ENCODE results near the gene SLC39A11.

SLC39A11 gene

DNA sequence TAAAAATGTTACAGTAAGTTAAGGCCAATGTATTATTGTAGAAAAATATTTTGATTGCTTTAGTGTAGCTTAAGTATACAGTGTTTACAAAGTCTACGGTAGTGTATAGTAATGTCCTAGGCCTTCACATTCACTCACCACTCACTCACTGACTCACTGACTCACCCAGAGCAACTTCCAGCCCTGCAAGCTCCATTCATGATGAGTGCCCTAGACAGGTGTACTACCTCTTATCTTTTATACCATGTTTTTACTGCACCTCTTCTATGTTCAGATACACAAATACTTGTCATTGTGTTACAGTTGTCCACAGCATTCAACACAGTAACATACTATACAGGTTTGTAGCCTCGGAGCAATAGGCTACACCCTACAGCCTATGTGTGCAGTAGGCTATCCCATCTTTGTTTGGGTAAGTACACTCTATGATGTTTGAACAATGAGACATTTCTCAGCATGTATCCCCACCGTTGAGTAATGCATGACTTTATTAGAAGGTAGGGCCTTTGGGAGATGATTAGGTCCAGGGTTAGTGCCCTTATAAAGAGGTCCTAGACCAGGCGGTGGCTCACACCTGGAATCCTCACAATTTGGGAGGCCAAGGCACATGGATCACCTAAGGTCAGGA, 117.8 kb downstream of the SLC39A11 start:
- no peak for DNase-seq

GRCh38 chr17:72972263-72972951, 120.1 kb downstream of the SLC39A11 start:
- DNase-seq = no peak

GRCh38 chr17:72971226-72971880, 121.1 kb downstream of the SLC39A11 start:
- no peak for DNase-seq

GRCh38 chr17:72970797-72971196, 121.7 kb downstream of the SLC39A11 start:
- no peak for DNase-seq

GRCh38 chr17:72970246-72970645, 122.2 kb downstream of the SLC39A11 start:
- DNase-seq = no peak

- no peak for DNase-seq
These were observed 123.1 kb downstream of the SLC39A11 start for GRCh38 chr17:72969293-72969906.

- DNase-seq = no peak
These were observed 123.7 kb downstream of the SLC39A11 start for GRCh38 chr17:72968798-72969197.

- no peak for DNase-seq
These were observed 124.4 kb downstream of the SLC39A11 start for GRCh38 chr17:72967977-72968585.

DNA sequence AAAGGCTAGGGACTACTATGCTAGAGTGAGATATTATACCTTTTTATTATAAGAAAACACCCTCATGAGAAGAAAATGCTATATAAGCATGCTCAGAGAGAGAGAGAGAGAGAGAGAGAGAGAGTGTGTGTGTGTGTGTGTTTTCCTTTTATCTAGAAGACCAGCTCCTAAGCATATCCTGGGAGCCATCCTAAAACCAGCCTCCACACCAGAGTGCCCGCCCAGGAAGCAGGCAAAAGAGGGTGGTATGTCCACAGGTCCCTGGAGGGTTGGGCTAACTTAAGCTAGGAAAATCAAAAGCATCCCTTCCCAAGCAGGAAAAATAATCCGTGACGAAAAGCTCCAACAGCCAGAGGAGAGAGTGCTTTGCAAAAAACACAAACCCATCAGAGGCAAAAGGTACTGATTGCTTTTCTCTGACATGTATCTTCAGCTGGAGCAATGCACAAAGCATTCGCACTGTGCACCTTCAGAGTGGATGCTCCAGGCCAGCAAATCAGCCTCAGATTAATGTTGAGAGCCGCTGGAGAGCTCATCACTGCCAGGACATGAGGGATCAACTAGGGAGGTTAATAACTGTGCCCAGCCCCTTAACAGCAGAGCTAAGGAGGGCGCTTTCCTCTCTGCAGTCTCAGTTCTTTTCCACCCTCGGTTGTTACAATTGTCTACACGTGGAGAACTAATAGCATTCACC, 125.1 kb downstream of the SLC39A11 start:
- no peak for DNase-seq

DNA sequence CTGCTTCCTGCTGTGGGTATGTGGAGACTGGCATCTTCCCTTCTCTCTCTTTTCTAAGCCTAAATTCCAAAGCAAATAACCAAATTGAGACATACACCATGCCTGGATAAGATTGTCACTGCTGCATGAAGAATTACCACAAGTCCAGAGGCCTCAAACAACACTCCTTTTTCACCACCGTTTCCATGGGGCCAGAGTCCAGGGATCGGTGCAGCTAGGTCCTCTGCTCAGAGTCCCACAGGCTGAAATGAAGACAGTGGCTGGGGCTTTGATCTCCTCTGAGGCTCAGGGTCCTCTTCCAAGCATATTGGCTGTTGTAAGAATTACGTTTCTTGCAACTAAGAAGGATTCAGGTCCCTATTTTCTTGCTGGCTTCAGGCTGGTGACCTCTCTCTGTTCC, 130.4 kb downstream of the SLC39A11 start:
- no peak for DNase-seq

DNA sequence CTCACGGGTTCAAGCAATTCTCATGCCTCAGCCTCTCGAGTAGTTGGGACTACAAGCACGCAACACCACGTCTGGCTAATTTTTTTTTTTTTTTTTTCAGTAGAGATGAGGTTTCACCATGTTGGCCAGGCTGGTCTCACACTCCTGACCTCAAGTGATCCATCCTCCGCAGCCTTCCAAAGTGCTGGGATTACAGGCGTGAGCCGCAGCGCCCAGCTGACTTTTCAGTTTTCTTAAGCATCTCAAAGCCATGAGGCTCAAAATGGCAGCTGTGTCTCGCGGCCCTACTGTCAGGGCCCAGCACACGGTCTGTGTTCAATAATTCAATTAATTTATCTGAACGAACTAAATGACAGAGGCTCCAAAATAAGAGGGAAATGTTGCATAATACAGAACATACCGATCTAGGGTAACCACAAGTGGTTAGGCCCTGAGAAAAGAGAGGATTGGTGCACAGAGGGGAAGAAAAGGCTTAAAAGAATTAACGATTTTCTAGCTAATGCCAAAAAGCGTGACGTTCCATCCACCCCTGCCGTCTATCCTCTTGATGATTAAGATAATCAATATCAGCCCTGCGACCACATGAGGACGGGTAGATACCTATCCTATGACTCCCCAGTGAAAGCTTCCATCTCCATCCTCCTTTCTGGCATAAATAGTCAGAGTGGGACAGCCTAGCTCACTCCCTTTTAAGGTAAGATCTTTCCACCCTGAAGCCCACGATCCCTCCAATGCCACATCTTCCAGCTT, 136.9 kb downstream of the SLC39A11 start:
- DNase-seq = no peak

DNA sequence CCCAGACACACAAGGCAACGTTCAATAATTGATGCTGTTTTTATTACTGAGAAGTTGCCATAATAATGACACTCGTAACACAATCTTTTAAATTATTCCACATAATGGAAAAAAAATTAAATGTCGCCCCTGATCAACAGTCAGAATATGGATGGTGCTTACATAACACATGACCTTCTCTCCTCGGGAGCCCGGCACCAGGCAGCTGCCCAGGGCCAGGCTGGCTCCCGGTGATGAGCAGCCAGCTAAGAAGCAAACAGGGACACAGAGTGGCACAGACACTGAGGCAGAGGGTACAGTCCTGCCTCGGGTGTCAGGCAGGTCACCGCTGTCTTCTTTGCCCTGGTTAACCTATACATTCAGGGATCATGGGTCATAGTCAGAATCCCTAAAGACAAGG, 137.9 kb downstream of the SLC39A11 start:
- DNase-seq = no peak

- no peak for DNase-seq
These were observed 138.9 kb downstream of the SLC39A11 start for GRCh38 chr17:72953621-72954020.

GRCh38 chr17:72952641-72953315, 139.7 kb downstream of the SLC39A11 start:
- no peak for DNase-seq

- no peak for DNase-seq
These were observed 140.3 kb downstream of the SLC39A11 start for GRCh38 chr17:72952220-72952619.

DNA sequence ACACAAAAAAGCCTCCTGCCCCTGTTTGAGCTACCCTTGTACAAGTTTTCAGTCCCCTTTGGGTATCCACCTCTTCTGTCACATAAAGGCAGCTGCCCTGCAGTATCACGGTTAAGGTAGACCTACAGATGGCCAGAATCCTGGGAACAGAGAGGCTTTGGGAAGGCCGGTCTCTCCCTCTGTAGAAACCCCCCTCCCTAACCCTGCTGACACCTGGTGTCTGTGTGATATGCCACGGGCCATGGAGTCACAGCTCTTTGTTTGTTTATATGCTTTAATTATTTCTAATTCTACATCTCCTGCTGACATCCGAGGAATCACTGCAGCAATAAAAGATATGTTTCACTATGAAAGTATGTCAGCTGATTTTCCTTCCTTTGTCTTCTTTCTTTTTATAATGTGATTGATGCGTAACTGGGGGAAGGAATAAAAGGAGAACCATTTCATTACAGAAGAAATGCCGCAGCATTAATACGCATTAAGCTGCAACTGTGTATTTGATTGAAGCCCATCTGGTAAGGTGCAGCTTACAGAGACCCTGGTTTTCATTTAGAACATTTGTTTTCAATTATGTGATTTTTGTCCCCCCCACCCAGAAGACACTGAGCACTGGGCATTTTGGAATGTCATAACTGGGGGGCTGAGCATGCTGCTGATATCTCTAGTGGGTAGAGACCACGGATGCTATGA, 142.1 kb downstream of the SLC39A11 start:
- DNase-seq = no peak

- no peak for DNase-seq
These were observed 144.4 kb downstream of the SLC39A11 start for GRCh38 chr17:72948115-72948514.

DNA sequence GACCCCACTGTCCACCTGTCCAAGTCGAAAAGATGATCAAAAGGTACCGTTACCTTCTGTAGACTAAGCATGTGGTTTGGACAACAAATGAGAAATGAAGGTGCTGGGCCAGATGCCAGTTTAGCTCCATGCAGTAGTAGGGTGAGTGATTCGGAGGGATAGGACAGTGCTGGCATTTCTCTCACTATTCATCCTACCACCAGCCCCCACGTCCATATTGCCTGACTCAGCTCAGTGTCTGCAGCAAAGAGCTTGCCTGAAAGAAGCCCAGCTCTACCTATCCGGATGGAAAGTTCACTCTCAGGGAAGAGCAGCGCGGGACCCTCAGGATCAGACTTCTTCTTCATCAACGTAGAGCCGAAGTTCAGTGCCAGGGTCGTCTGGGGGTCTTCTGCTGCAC, 145.0 kb downstream of the SLC39A11 start:
- no peak for DNase-seq

DNA sequence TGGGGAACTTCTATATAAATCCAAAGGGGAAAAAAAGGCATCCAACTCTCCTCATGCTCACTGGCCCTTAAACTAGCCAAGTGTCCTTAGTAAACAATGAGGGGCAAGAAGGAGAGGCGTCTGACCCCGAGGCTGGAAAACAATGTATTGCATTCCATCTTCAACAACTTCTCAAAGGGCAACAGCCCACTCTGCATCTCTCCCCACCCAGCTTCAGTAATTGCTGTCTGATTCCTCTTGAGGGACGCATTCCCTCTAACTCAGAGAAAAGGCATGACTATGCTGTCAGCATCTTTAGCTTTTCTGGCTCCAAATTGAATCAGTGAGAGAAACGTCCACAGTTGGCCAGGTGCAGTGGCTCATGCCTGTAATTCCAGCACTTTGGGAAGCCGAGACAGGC, 145.8 kb downstream of the SLC39A11 start:
- no peak for DNase-seq

DNA sequence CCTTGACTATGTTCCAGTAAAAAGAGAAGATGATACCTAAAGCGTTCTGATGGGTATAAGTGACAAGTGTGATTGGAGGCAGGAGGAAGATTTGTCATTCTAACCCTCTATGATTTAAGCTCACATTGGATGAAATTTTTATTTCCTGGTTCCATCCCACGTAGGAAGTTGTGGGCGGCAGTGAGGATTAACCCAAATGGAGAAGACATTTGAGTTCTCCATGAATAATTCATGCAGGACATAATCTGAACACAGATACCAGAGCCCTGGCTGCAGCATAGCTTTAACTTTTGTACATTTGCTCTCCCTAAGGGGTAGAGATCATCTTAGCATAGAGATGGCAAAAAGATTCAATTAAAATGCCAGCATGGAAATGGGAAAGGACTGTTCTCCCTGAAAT, 146.3 kb downstream of the SLC39A11 start:
- no peak for DNase-seq

DNA sequence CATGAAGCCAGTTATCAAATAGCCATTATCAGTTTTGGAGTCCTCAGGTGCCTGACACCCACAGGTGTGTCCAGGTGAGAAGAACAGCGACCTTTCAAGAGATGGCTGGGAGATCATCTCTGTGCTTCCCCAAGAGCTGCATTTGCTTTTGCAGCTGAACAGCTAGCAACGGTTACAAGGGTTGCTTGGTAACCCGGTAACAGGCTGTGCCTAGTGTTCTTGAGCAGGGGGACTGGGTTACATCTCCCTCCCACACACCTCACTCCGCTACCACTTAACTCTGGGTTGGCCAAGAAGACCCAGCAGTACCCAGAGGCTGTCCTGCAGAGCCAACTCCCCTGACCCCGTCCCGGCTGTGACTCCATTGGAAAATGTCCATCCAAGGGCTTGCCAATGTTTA, 147.0 kb downstream of the SLC39A11 start:
- no peak for DNase-seq
